GM23338 (cell line): ENCODE data around the gene ATP6V1E1.

Experiments used
- CREB1 ChIP-seq: fragments of 250-450 bp; sonication (Bioruptor Pico); IDR thresholded peaks from 2 replicates; pipeline ENCODE4 v1.5.0; 2020; ENCODE audit warnings: low read depth, mild to moderate bottlenecking, moderate library complexity
- CTCF ChIP-seq, 2 experiments: fragments of 200-600 bp in 1 of 2; sonication (generic) in 1 of 2; conservative IDR thresholded peaks; 2 replicates each; pipeline versions ENCODE4 v1.5.1 to v1.6.1; 2016 to 2017; ENCODE audit warnings: antibody characterized with exemption in 2 of 2, low read depth in 2 of 2, mild to moderate bottlenecking in 2 of 2, moderate library complexity in 1 of 2
- EZH2 ChIP-seq: fragments of 200-600 bp; sonication (generic); IDR thresholded peaks from one replicate; pipeline ENCODE4 v1.8.0; 2017; ENCODE audit warnings: antibody characterized with exemption, mild to moderate bottlenecking, low read depth; ENCODE audit not compliant: unreplicated experiment
- EZH2phosphoT487 ChIP-seq: fragments of 200-600 bp; sonication (generic); IDR thresholded peaks from one replicate; pipeline ENCODE4 v1.8.1; 2018; ENCODE audit warnings: antibody characterized with exemption; ENCODE audit not compliant: unreplicated experiment
- POLR2AphosphoS5 ChIP-seq: IDR thresholded peaks from 2 replicates; pipeline ENCODE4 v1.6.1; 2016; ENCODE audit warnings: antibody characterized with exemption, low read depth
- REST ChIP-seq: IDR thresholded peaks from one replicate; pipeline ENCODE4 v1.6.1; 2018; ENCODE audit warnings: antibody characterized with exemption; ENCODE audit not compliant: unreplicated experiment
- ZNF114 ChIP-seq: fragments of 250-450 bp; sonication (Bioruptor Pico); IDR thresholded peaks from 2 replicates; pipeline ENCODE4 v1.5.0; 2020; ENCODE audit warnings: mild to moderate bottlenecking, moderate library complexity

GRCh38 chr22:17629641-17630040, 1.1 kb upstream of the ATP6V1E1 start:
- TF ChIP-seq CTCF (conservative IDR thresholded peaks at IDR 0.05; ENCODE audit: low read depth in 2 of 2), result no peak
- TF ChIP-seq EZH2, result no peak
- TF ChIP-seq POLR2AphosphoS5, result no peak
- TF ChIP-seq EZH2phosphoT487, result no peak
- no peak for TF ChIP-seq CREB1 (CRISPR knock-in tag)
- no peak for TF ChIP-seq REST
- TF ChIP-seq ZNF114 (CRISPR knock-in tag), result no peak
